NCI-H146 (cell line): ENCODE measurements around the gene DLL3.

Experiments used
- DNase-seq: peaks from one replicate; lab custom pipeline; 2025; lab: John Stamatoyannopoulos, UW

The DLL3 gene

GRCh38 chr19:39555883-39556282, 57.1 kb downstream of the DLL3 start:
- DNase-seq: no peak
